ENCODE measurements around the gene GGCX.

DNA sequence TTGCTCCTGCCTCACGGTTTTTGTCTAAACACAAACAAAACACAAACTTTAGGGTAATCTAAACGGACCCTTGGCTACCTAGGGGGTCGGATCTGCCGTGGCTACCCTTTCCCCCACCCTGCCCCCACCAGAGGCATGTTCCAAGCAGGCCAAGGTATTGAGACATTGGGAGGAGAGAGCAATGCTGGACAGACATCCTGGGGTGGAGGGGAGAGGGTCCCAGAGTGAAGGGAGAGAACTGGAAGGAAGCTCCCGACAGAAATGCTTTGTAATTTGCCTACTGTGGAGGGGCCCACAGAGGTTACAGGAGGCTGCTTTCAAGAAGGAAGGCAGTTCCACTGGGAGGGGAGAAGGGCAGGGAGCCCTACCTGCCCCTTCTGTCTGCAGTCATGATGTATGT lies 36.3 kb downstream of the GGCX start:
- TF ChIP-seq EZH2phosphoT487 (IDR thresholded peaks at IDR 0.05; ENCODE audit: borderline replicate concordance, low read length) = no peak
- TF ChIP-seq, protein P1, sequence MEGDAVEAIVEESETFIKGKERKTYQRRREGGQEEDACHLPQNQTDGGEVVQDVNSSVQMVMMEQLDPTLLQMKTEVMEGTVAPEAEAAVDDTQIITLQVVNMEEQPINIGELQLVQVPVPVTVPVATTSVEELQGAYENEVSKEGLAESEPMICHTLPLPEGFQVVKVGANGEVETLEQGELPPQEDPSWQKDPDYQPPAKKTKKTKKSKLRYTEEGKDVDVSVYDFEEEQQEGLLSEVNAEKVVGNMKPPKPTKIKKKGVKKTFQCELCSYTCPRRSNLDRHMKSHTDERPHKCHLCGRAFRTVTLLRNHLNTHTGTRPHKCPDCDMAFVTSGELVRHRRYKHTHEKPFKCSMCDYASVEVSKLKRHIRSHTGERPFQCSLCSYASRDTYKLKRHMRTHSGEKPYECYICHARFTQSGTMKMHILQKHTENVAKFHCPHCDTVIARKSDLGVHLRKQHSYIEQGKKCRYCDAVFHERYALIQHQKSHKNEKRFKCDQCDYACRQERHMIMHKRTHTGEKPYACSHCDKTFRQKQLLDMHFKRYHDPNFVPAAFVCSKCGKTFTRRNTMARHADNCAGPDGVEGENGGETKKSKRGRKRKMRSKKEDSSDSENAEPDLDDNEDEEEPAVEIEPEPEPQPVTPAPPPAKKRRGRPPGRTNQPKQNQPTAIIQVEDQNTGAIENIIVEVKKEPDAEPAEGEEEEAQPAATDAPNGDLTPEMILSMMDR (IDR thresholded peaks at IDR 0.05; ENCODE audit: low read depth, low read length, poor library complexity, severe bottlenecking) = no peak

Measured in DOHH2 (cell line).